HCEC 1CT (cell line): ENCODE measurements around the gene PSMC5.

Source experiments
- DNase-seq: peaks from one replicate; pipeline ENCODE4 v3.0.0-alpha.2; 2017

PSMC5 gene

DNA sequence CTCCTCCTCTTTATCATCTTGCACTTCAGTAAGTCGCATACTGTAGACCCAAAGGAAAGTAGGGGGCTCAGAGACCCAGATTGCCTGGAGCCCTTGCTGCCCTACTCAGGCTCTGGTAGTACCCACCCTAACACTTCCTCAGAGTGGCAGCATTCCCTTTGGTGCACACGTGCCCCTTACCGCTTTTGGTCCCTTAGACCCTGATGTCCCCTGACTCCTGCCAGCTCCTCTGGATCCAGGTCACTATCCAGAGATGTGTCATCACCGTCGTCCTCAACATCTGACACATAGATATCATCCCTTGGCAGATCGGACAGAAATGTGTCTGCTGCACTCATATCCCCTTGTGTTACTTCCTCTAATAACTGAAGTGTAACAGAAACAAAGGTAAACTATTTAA, 5.4 kb upstream of the PSMC5 start:
- no peak for DNase-seq

GRCh38 chr17:63822537-63822936, 4.7 kb upstream of the PSMC5 start:
- no peak for DNase-seq

DNA sequence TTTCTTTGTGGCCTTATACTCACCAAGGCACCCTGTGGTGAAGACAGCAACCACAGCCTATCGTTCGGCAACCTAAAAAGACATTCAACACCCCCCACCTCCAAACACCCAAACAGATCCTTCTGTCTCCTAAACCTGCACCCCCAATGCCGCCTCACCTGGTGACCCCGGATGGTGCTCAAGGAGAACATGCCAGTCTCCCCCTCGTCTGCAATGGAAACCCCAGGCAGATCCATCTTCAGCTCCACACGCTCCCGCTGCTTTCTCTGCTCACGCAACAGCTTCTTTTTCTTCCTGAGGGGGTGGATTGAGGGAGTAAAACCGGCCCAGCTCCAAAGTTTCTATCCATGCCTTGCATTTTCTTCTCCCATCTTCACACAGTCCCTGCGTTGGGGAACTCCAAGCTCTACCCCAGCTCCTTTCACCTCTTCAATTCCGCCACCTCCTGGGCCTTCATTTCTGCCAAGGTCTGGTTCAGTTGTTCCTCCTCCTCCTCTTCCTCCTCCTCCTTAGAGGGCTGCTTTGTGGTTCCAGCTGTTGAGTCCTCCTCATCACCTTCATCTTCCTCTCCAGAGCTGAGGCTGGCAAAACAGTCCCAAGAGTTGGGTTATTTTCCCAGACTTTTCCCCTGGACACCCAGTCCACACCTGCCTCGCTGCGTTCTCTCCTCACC, 3.4 kb upstream of the PSMC5 start:
- DNase-seq: no peak

DNA sequence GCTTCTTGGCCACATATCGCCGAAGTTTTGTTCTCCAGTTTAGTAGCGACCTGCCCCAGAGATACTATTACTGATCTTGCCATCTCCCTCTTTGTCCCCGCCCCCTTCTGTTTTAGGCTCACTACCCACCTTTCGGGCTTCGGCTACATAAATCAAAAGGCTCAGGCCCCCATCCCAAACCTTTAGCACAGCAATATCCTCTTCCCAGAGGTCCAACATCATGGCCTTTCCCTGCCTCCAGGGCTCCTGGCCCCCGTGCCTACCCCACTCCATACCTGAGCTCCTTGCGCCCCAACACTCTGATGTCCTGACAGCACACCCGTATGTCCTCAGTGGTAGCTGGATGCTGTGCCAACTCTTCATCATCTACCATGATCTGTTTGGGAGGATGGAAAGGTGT, 2.9 kb upstream of the PSMC5 start:
- DNase-seq: no peak

GRCh38 chr17:63826468-63827001, 696 bp upstream of the PSMC5 start:
- peak; percentile 37 for DNase-seq

DNA sequence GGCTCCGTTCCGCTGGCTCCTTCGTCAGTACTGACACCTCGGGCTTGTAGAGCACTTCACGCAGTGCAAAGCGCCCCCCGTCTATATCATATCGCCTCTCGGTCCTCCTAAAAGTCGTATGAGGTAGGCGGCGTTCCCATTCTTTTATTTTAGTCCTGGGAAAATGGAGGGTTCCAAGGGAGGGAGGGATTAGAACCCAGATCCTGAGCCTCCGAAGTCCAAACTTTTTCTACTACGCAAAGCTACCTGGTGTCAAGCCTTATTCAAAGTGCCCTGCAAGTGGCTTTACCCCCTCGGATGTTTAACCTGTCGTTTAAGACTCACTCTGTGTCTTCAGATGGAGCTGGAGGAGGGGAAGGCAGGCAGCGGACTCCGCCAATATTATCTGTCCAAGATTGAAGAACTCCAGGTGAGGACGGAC, 580 bp downstream of the PSMC5 start:
- no peak for DNase-seq

- no peak for DNase-seq
Measured at GRCh38 chr17:63828936-63829335, 1.7 kb downstream of the PSMC5 start.

DNA sequence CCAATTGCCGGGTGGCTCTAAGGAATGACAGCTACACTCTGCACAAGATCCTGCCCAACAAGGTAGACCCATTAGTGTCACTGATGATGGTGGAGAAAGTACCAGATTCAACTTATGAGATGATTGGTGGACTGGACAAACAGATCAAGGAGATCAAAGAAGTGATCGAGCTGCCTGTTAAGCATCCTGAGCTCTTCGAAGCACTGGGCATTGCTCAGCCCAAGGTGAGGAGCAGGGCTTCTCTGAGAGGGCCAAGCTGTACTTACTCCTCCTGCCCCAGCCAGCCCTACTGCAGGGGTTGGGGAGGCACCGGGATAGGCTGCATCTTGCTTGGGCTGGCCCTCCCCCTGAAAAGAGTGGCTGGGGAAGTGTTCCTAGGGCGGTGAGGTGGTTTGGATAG, 3.0 kb downstream of the PSMC5 start:
- no peak for DNase-seq

GRCh38 chr17:63830904-63831491, 3.8 kb downstream of the PSMC5 start:
- no peak for DNase-seq

- no peak for DNase-seq
Measured at GRCh38 chr17:63831505-63831904, 4.3 kb downstream of the PSMC5 start.

DNA sequence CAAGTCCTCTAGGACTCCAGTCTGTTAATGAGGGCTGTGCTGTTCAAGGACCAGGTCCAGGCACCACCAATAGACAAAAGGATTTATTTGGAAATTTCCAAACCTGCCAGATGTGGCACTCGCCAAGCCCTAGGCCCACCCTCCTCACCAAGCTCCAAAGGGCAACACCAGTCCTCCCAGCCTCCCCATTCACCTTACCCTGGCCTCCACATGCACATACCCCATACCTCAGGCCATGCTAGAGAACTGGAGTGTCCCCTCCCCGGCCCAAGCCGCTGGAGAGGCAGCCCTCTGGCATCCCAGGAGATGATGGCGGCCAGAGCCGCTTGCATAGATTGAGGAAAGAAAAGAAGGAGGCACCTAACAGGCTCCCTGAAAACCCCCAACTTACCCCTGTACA, 4.8 kb downstream of the PSMC5 start:
- DNase-seq: no peak

DNA sequence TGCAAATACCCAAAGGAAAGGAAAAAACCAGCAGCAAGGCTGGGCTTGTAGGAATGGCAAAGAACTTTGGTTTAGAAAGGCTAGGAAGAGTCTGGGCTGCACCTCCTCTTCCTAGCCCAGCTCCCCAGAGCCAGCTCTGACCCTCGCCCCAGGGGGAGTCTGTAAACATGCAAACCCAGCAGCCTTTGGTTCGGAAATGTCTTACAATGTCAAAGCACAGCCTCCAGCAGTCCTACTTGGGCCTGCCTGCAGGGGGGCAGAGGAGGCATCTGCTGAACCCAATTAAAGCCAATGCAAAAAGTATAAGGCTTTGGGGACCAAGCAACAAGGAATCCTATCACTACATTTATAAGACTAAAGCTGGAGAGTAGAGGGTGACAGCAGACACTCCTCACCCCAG, 5.2 kb downstream of the PSMC5 start:
- no peak for DNase-seq

DNA sequence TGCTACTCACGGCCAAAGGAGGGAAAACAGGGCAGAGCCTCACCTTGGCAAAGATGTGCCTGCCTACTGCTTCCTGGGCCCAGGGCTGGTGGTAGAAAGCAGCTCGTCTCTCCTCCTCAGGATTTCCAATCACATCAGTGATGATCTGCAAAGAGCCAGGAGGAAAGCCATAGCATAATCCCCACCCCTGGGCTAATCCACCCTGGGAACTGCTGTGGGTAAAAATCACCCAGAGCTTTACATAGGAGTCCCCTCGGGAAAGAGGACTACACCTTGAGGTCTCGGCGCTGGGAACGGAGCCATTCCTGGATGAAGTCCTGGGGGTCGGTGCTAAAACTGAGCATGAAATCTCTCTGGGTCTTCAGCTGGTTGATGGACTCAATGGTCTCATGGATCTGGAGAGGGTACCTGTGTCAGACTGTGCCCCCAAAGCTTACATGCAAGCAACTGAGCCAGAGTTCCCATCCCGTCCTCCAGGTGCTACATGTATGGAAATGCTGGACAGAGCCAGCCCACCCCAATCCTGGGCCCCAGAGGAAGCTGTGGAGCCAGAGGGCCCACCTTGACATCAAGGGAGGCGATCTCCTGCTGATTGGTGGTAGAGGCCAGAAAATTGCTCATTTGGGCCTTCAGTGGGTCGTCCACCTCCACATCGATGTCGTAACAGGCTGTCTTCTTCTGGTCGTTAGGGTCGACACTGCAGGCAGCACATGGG, 6.0 kb downstream of the PSMC5 start:
- no peak for DNase-seq

DNA sequence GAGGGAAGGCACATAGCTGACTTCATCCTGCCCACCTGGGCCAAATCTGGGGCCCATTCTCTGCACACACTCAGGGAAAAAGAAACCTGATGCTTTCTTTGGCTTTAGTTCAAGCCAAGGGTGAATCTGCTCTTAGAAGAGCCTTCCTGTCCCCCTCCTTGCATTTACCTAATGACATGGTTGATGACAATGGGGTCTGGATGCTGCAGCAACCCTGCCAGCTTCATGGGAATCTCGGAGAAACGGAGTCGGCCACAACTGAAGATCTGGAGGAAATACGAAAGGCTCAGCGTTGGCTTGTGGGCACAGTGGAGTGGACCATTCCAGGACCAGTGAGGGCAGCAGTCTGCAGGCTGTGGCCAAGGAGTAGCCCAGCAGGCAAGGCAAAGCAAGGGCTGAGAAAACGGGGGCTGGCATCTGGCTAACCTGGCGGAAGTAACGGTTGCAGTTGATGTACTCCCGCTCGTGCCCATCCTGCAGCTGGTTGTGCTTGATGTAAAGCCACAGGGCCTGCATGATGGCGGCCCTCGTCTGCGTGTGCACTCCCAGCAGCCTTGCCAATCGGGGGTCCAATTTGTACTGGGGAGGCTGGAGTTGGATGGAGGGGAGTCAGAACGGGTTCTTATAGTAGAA, 6.6 kb downstream of the PSMC5 start:
- DNase-seq: no peak

DNA sequence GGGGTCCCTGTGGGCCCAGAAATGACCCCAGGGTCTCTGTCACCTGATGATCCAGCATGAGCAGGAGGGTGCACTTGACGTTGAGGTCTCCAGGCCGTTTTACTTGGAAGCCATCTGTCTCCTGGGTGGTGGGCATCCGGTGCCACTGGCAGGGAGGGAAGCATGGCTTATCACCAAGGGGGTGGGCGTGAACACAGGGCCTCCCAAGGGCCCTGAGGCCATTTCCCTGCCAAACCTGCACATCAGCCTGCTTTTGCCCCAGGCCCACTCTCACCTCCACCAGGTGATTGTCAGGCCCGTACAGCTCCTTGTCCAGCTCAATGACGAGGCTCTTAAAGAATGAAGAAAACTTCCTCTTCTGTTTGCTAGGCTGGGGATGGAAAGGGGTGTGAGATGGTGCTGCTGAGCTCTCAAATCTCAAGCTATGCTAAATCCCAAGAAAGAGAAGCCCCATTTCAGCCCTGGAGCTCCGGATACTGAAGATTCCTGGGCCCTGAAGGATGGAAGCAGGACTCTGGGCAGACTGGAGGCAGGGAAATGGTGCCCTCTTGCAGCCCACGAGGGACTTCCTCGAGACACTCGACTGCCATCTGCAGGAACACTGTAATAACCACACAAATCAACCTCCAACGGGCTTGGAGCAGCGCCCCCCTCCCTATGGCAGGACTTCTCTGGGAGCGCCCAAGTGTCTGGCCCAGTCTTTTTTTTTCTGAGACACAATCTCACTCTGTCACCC, 7.4 kb downstream of the PSMC5 start:
- DNase-seq: peak; percentile 63

DNA sequence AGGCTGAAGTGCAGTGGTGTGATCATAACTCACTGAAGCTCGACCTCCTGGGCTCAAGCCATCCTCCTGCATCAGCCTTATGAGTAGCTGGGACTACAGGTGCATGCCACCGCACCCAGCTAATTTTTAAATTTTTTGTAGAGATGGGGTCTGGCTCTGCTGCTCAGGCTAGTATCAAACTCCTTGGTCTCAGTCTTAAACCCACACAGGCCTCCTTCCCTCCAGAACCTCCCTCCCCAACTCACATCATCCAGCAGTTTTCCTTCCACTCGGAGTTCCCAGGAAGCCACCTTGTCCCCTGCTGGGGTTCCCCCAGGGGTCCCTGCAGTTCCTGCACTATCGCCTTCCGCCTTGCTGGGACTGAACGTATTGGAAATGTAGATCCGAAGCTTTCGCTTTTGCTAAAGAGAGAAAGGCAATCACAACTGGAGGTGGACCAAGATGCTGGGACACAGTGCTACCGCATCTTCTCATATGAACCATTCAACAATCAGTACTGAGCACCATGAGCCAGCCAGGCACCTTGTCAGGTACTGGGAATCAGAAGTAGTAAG, 8.0 kb downstream of the PSMC5 start:
- no peak for DNase-seq

GRCh38 chr17:63836811-63837210, 9.6 kb downstream of the PSMC5 start:
- DNase-seq: no peak

- no peak for DNase-seq
Measured at GRCh38 chr17:63837480-63837879, 10.2 kb downstream of the PSMC5 start.

- no peak for DNase-seq
Measured at GRCh38 chr17:63837962-63838600, 10.8 kb downstream of the PSMC5 start.

DNA sequence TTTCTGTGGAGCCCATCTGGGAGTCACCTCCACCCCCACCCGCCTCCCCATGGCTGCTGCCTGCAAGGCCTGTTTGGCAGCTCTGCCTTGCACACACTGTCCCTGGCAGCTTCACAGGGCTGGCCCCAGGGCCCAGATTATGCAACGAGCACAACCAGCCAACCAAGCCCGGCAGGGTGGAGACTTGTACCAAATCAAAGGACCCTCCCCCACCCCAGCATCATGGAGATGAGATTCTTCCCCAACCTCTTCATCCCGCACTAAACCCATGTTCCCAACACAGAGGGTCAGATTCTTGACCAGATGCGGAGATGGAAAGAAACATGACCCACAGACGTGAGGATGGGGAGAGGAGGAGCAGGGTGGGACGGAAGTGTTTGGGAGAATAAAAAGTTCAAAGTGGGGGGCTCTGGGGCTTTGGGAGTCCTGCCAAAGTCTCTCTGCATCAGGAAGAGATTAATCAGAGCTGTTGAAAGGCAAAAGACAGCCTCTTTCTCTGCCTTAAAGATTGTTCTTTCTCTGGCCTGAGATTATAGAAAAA, 11.5 kb downstream of the PSMC5 start:
- peak; percentile 28 for DNase-seq

DNA sequence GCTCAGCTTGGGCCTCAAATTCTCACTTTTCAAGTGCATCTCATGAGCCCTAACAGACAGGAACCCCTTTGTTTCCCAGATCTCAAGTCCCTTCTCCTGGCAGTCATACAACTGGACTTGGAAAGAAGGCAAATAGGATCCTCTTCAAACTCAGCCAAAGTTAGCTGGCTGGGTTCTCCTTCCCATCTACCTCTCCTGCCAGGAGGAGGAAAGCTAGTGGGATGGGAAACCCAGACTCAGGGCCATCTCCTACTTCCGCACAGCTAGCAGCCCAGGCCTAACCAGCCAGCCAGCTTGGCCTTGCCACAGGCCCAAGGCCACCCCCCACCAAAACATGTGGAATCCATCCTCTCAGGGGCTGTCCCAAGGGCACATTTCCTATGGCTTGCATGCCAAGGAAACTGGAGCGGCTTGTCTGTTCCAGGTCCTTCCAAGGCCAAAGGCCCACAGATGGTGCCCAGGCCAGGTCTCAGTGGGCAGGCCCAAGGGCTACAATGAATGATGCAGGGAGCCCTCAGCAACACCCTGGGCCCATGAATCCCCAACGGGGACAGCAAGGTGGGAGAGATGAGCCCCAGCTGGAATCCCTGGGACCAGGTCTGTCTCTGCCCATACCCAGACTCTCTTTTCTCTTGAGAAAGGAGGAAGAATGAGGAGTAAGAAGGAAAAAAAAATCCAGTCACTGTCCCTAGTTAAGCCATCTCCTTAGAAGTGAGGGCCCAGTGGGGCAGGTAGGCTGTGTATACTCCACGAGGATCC, 13.5 kb downstream of the PSMC5 start:
- no peak for DNase-seq
